Natural killer cell (primary cell): ENCODE measurements around the gene UAP1L1. TPM values are rescaled to one million over a fixed set of nuclear protein-coding genes. Genes with fewer than 3 reads are reported as not detected.

Experiments
- ATAC-seq, 3 donors: fragments of 150-1000 bp in 2 of 3; fragments of 200-7000 bp in 1 of 3; cut with Tn5 transposase; 1 replicate in 1 of 3; 2 replicates in 2 of 3; pipeline ENCODE4 v1.10.0; 2021; ENCODE audit warnings: mild to moderate bottlenecking in 2 of 3, moderate library complexity in 2 of 3
- DNase-seq, 2 donors: peaks; one replicate each; pipeline versions ENCODE4 v3.0.0 to v3.0.0-alpha.2; 2013 to 2021; ENCODE audit warnings: mixed read lengths in 1 of 2
- H3K27ac ChIP-seq: one replicate; pipeline ENCODE4 v1.5.1; 2013; ENCODE audit warnings: mild to moderate bottlenecking, low read length
- H3K27me3 ChIP-seq: one replicate; pipeline ENCODE4 v1.6.1; 2013; ENCODE audit warnings: low read length; ENCODE audit not compliant: control insufficient read depth, insufficient read depth
- H3K36me3 ChIP-seq: one replicate; pipeline ENCODE4 v1.6.1; 2013; ENCODE audit warnings: low read length; ENCODE audit not compliant: control insufficient read depth, insufficient read depth
- H3K4me1 ChIP-seq: one replicate; pipeline ENCODE4 v1.6.1; 2013; ENCODE audit warnings: low read length; ENCODE audit not compliant: control insufficient read depth, insufficient read depth
- H3K4me3 ChIP-seq: one replicate; pipeline ENCODE4 v1.5.1; 2013; ENCODE audit warnings: low read length
- H3K9me3 ChIP-seq: one replicate; pipeline ENCODE4 v1.6.1; 2013; ENCODE audit warnings: low read length; ENCODE audit not compliant: control insufficient read depth, insufficient read depth
- H3K27ac Mint-ChIP-seq, 2 donors: one replicate each; pipeline ENCODE4 v1.8.0; 2022; ENCODE audit warnings: mild to moderate bottlenecking in 2 of 2, mixed read lengths in 2 of 2, moderate library complexity in 1 of 2
- H3K27me3 Mint-ChIP-seq, 2 donors: one replicate each; pipeline ENCODE4 v1.8.0; 2022; ENCODE audit warnings: low read depth in 2 of 2, mixed read lengths in 2 of 2
- H3K36me3 Mint-ChIP-seq: one replicate; pipeline ENCODE4 v1.8.0; 2022; ENCODE audit warnings: mixed read lengths
- H3K4me1 Mint-ChIP-seq, 2 donors: one replicate each; pipeline ENCODE4 v1.8.0; 2022; ENCODE audit warnings: mixed read lengths in 2 of 2
- H3K4me3 Mint-ChIP-seq: one replicate; pipeline ENCODE4 v1.8.0; 2022; ENCODE audit warnings: mild to moderate bottlenecking, moderate library complexity, mixed read lengths
- H3K9me3 Mint-ChIP-seq, 2 donors: one replicate each; pipeline ENCODE4 v1.8.0; 2022; ENCODE audit warnings: mixed read lengths in 2 of 2
- WGBS: methylation state at CpG from one replicate; pipeline ENCODE4 v1.1.7; 2013; ENCODE audit warnings: missing lambda C conversion rate; ENCODE audit not compliant: insufficient coverage; 5-methylcytosine and 5-hydroxymethylcytosine counted together
- intact Hi-C: fragments of 100-400 bp; cut with micrococcal nuclease; formaldehyde crosslinking; loops from one replicate; pipeline ENCODE4 v1.14.2; 2022
- total RNA-seq, 4 donors: library from RNA; stranded (reverse); fragments of 120-200 nt in 1 of 4; gene quantifications; one replicate each; pipeline versions ENCODE4 v1.2.3 to v1.2.4, GENCODE V29; 2013 to 2022
- TF ChIP-seq, protein P1 (sequence below): fragments of 200-600 bp; IDR thresholded peaks from one replicate; pipeline ENCODE4 v1.8.0; 2022; ENCODE audit warnings: antibody characterized with exemption

The UAP1L1 gene
- total RNA-seq, 3 donors from 2014 or later (not counting 1 experiment from before 2014, with no cell fraction given), result 10.5 to 25.8 (median 19.3) TPM

DNA sequence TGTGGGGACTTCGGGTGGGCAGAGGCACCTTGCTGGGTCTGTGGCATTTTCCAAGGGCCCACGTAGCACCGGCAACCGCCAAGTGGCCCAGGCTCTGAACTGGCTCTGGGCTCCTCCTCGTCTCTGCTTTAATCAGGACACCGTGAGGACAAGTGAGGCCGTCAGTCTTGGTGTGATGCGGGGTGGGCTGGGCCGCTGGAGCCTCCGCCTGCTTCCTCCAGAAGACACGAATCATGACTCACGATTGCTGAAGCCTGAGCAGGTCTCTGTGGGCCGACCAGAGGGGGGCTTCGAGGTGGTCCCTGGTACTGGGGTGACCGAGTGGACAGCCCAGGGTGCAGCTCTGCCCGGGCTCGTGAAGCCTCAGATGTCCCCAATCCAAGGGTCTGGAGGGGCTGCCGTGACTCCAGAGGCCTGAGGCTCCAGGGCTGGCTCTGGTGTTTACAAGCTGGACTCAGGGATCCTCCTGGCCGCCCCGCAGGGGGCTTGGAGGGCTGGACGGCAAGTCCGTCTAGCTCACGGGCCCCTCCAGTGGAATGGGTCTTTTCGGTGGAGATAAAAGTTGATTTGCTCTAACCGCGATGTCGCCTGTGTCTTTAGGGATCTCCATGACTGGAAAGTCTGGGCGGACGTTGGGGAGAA, 31.4 kb downstream of the UAP1L1 start:
- no peak for ATAC-seq
- peaks cover 67% of the 10 kb centered on the region for H3K36me3 ChIP-seq
- TF ChIP-seq, protein P1, sequence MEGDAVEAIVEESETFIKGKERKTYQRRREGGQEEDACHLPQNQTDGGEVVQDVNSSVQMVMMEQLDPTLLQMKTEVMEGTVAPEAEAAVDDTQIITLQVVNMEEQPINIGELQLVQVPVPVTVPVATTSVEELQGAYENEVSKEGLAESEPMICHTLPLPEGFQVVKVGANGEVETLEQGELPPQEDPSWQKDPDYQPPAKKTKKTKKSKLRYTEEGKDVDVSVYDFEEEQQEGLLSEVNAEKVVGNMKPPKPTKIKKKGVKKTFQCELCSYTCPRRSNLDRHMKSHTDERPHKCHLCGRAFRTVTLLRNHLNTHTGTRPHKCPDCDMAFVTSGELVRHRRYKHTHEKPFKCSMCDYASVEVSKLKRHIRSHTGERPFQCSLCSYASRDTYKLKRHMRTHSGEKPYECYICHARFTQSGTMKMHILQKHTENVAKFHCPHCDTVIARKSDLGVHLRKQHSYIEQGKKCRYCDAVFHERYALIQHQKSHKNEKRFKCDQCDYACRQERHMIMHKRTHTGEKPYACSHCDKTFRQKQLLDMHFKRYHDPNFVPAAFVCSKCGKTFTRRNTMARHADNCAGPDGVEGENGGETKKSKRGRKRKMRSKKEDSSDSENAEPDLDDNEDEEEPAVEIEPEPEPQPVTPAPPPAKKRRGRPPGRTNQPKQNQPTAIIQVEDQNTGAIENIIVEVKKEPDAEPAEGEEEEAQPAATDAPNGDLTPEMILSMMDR, result no peak
- intact Hi-C loops, result loop anchor here (2.0 kb wide), 1 partner anchor 42 kb away; no protein-coding TSS in a partner anchor
- Mint-ChIP-seq H3K27ac (no peak overlapping the region), H3K4me3 (no peak overlapping the region), H3K27me3 (no peaks in the 10 kb centered on the region), H3K4me1 (no peaks in the 10 kb centered on the region), H3K36me3 (no peaks in the 10 kb centered on the region), H3K9me3 (no peaks in the 10 kb centered on the region)
- H3K9me3 ChIP-seq, result no peaks in the 10 kb centered on the region
- no peak overlapping the region for H3K27ac ChIP-seq
- 91% methylated on average over 29 of the region's 29 CpGs for WGBS
- H3K27me3 ChIP-seq, result no peaks in the 10 kb centered on the region
- no peak for DNase-seq
- H3K4me3 ChIP-seq, result no peak overlapping the region
- peaks cover 11% of the 10 kb centered on the region for H3K4me1 ChIP-seq

DNA sequence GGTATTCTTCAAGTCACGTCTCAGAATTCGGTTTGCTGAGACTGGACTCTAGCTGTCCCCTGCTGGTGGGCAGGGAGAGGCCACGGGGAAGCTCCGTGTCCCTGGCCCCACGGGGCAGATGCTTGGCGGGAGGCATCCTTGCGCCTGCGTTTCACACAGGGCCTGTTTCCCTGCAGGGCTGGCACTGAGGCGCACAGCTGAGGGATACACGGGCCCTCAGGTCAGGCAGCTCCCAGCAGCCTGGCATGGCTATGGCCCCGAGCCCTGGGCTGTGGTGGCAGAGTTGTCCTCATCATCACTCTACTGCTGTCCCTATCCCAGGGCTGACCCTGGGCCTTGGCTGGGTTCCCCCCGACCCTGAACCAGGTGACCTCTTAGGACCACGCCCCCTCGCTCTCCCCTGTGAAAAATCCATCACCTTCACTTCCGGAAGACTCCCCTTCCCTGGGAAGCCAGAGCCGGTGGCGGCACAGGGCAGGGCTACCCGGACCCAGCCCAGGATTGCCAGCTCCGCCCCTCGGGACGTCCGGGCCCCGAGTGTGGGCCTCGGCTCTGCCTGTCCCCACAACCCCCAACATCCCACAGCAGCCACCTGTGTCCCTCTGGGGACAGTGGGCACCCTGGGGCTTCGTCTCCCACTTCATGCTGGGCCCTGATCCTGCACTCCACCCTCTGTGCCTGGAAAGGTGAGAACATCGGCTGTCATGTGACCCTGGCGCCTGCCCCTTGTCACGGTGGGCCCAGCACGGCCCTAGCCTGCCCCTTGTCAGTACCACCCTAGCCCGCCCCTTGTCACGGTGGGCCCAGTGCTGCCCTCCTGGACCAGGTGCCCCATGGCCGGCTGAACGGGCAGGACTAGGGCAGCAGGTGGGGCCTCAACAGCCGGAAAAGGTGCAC, 32.2 kb downstream of the UAP1L1 start:
- H3K27me3 Mint-ChIP-seq, result no peaks in the 10 kb centered on the region
- intact Hi-C loops, result loop anchor here (2.0 kb wide), 1 partner anchor 41 kb away; no protein-coding TSS in a partner anchor
- Histone ChIP-seq H3K4me3 (no peak overlapping the region), H3K36me3 (peaks cover 62% of the 10 kb centered on the region), H3K4me1 (peaks cover 11% of the 10 kb centered on the region), H3K27ac (no peak overlapping the region), H3K9me3 (no peaks in the 10 kb centered on the region), H3K27me3 (no peaks in the 10 kb centered on the region)
- H3K9me3 Mint-ChIP-seq, result no peaks in the 10 kb centered on the region
- no peaks in the 10 kb centered on the region for H3K36me3 Mint-ChIP-seq
- 89% methylated on average over 34 of the region's 34 CpGs for WGBS
- TF ChIP-seq, protein P1, result no peak
- no peak for ATAC-seq
- H3K27ac Mint-ChIP-seq, result no peak overlapping the region
- no peak overlapping the region for H3K4me3 Mint-ChIP-seq
- H3K4me1 Mint-ChIP-seq, result no peaks in the 10 kb centered on the region
- no peak for DNase-seq

DNA sequence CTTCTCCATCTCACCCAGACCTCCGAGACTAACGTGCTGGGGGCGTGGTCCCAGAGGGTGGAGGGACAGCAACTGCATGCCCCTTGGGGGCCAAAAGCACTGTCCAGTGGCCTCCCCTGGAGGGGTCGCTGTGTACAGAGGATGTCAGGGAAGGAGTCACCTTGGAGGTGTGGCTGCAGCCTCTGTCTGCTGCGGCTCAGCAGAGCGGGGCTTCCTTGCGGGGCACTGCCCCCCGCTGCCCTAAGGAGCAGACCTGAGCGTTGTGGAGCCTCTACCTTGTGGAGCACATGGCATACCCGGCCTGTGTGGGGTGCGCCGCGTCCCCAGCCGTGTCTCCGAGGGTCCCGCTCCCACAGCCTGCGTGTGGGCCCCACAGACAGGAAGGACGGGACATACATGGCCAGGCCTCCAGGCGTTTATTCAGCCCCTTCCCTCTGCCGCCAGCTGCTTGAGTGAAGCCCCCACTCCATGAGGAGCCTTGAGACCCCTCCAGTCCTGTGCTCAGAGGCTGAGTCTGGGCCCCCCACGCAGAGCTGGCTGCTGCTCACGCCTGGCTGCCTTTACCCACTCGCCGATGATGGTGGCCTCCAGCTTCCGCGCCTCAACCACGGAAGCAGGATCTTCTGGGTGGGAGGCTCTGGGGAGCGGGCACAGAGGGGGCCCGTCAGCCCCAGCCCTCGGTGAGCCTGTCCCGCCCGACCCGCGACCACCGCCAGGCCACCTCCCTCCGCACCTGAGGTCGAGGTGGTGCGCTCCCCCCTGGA, 33.0 kb downstream of the UAP1L1 start:
- intact Hi-C loops, result no loop called here
- ATAC-seq, result no peak

More for the DNA sequence above, 33.0 kb downstream of the UAP1L1 start:
- Histone ChIP-seq H3K36me3 (peaks cover 56% of the 10 kb centered on the region), H3K4me1 (peaks cover 17% of the 10 kb centered on the region), H3K27ac (no peak overlapping the region), H3K9me3 (no peaks in the 10 kb centered on the region), H3K4me3 (no peak overlapping the region), H3K27me3 (no peaks in the 10 kb centered on the region)
- Mint-ChIP-seq H3K4me1 (no peaks in the 10 kb centered on the region), H3K9me3 (no peaks in the 10 kb centered on the region), H3K4me3 (peak overlapping the region; percentile 64), H3K36me3 (no peaks in the 10 kb centered on the region), H3K27ac (no peak overlapping the region), H3K27me3 (no peaks in the 10 kb centered on the region)
- no peak for DNase-seq
- TF ChIP-seq, protein P1, result no peak
- 93% methylated on average over 38 of the region's 38 CpGs for WGBS
